WTC11 (cell line): Measurements from ENCODE around the gene BMPER. TPM values are rescaled to one million over a fixed set of nuclear protein-coding genes. Genes with fewer than 3 reads are reported as not detected.
A peak's percentile ranks its signal among the peaks of the same experiment; 100 is the strongest.

Experiments
- ATAC-seq: fragments of 200-7000 bp; cut with Tn5 transposase; 2 replicates; pipeline ENCODE4 v1.10.0; 2021; ENCODE audit warnings: mild to moderate bottlenecking, moderate library complexity
- CTCF ChIA-PET: fragments of 300-600 bp; sonication (Branson Sonifier 250); formaldehyde crosslinking; loops from one replicate; lab custom pipeline; 2021; ENCODE audit warnings: antibody characterized with exemption; lab: Charles Lee
- POLR2A ChIA-PET: fragments of 350-600 bp; sonication (Branson Sonifier 250); formaldehyde crosslinking; loops from one replicate; lab custom pipeline; 2021; ENCODE audit warnings: antibody characterized with exemption; lab: Charles Lee
- DNase-seq: peaks from one replicate; pipeline ENCODE4 v3.0.0; 2021; ENCODE audit warnings: low spot score
- H3K27ac Mint-ChIP-seq: 2 replicates; pipeline ENCODE4 v1.8.0; 2021; ENCODE audit warnings: mixed read lengths
- H3K27me3 Mint-ChIP-seq: 2 replicates; pipeline ENCODE4 v1.8.0; 2021; ENCODE audit warnings: low read depth, mild to moderate bottlenecking, moderate library complexity, mixed read lengths
- H3K36me3 Mint-ChIP-seq: 2 replicates; pipeline ENCODE4 v1.8.0; 2021; ENCODE audit warnings: mixed read lengths
- H3K4me1 Mint-ChIP-seq: 2 replicates; pipeline ENCODE4 v1.8.0; 2022; ENCODE audit warnings: mixed read lengths
- H3K4me3 Mint-ChIP-seq: 2 replicates; pipeline ENCODE4 v1.8.0; 2021; ENCODE audit warnings: mild to moderate bottlenecking, moderate library complexity, mixed read lengths
- H3K9me3 Mint-ChIP-seq: 2 replicates; pipeline ENCODE4 v1.8.0; 2021; ENCODE audit warnings: mixed read lengths
- ESRRA ChIP-seq: sonication (generic); formaldehyde crosslinking; IDR thresholded peaks from 2 replicates; pipeline ENCODE4 v1.8.1; 2022; ENCODE audit warnings: mild to moderate bottlenecking, missing genetic modification reagents, borderline replicate concordance
- FOXJ3 ChIP-seq: sonication (generic); formaldehyde crosslinking; IDR thresholded peaks from 2 replicates; pipeline ENCODE4 v1.9.0; 2021; ENCODE audit warnings: missing genetic modification reagents, mild to moderate bottlenecking, borderline replicate concordance
- GRHL2 ChIP-seq: fragments of 250-450 bp; sonication (Bioruptor Pico); IDR thresholded peaks from 2 replicates; pipeline ENCODE4 v1.8.0; 2022; ENCODE audit warnings: mild to moderate bottlenecking, moderate library complexity; ENCODE audit not compliant: insufficient replicate concordance, severe bottlenecking
- HMGA2 ChIP-seq: fragments of 250-450 bp; sonication (Bioruptor Pico); IDR thresholded peaks from 2 replicates; pipeline ENCODE4 v1.4.0; 2021; ENCODE audit warnings: mild to moderate bottlenecking, moderate library complexity
- IRF2 ChIP-seq: sonication (generic); formaldehyde crosslinking; IDR thresholded peaks from 2 replicates; pipeline ENCODE4 v1.8.0; 2022; ENCODE audit warnings: low read depth, missing genetic modification reagents, borderline replicate concordance
- RORB ChIP-seq: fragments of 250-450 bp; sonication (Bioruptor Pico); IDR thresholded peaks from 2 replicates; pipeline ENCODE4 v1.9.0; 2021; ENCODE audit warnings: mild to moderate bottlenecking
- SMAD4 ChIP-seq: sonication (generic); formaldehyde crosslinking; IDR thresholded peaks from 2 replicates; pipeline ENCODE4 v1.8.0; 2022; ENCODE audit warnings: mild to moderate bottlenecking, missing genetic modification reagents
- ZBTB21 ChIP-seq: sonication (generic); formaldehyde crosslinking; IDR thresholded peaks from 2 replicates; pipeline ENCODE4 v1.8.1; 2023; ENCODE audit warnings: mild to moderate bottlenecking, missing genetic modification reagents, borderline replicate concordance
- total RNA-seq: library from RNA; stranded (reverse); gene quantifications from 3 replicates; pipeline ENCODE4 v1.2.3, GENCODE V29; 2021
- TF ChIP-seq, protein P1 (sequence below): sonication (generic); formaldehyde crosslinking; IDR thresholded peaks from 2 replicates; pipeline ENCODE4 v1.8.1; 2022; ENCODE audit warnings: missing genetic modification reagents, borderline replicate concordance
- TF ChIP-seq, protein P2 (sequence below): sonication (generic); formaldehyde crosslinking; IDR thresholded peaks from 2 replicates; pipeline ENCODE4 v1.8.1; 2023; ENCODE audit warnings: mild to moderate bottlenecking, moderate library complexity, missing genetic modification reagents
- TF ChIP-seq, protein P3 (sequence below): sonication (generic); formaldehyde crosslinking; IDR thresholded peaks from 2 replicates; pipeline ENCODE4 v1.8.1; 2023; ENCODE audit warnings: mild to moderate bottlenecking, missing genetic modification reagents, moderate library complexity
- TF ChIP-seq, protein P4 (sequence below): sonication (generic); formaldehyde crosslinking; IDR thresholded peaks from 2 replicates; pipeline ENCODE4 v1.8.1; 2023; ENCODE audit warnings: mild to moderate bottlenecking, missing genetic modification reagents, moderate library complexity
- TF ChIP-seq, protein P5 (sequence below): sonication (generic); formaldehyde crosslinking; IDR thresholded peaks from 2 replicates; pipeline ENCODE4 v1.8.0; 2022; ENCODE audit warnings: mild to moderate bottlenecking, missing genetic modification reagents
- TF ChIP-seq, protein P6 (sequence below): sonication (generic); formaldehyde crosslinking; IDR thresholded peaks from 2 replicates; pipeline ENCODE4 v1.8.1; 2023; ENCODE audit warnings: mild to moderate bottlenecking, missing genetic modification reagents
- TF ChIP-seq, protein P7 (sequence below): sonication (generic); formaldehyde crosslinking; IDR thresholded peaks from 2 replicates; pipeline ENCODE4 v1.8.0; 2022; ENCODE audit warnings: missing genetic modification reagents
- TF ChIP-seq, protein P8 (sequence below): fragments of 250-450 bp; sonication (Bioruptor Pico); IDR thresholded peaks from 2 replicates; pipeline ENCODE4 v1.9.0; 2021; ENCODE audit warnings: mild to moderate bottlenecking

The BMPER gene
- total RNA-seq, 1 experiment from 2014 or later: 1.9 TPM

DNA sequence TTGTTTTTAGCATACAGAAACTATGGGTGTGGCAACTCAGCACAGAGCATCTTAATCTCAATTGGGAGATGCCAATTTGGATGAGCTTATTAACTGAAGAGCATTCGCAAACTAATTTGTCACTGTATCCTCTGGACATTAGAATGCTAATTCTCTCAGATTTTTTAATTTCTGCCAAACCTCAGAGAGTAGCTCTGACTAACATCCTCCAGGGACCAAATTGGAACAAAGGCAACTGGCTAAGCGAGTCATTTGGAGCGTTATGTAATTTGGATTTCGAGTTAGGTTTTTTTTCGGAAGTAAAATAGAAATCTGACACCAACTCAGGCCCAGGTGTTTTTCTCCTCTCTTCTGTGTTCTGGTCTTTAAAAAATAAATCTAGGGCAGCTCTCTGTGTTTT is 201.9 kb downstream of the BMPER start:
- TF ChIP-seq ZBTB21 (CRISPR knock-in tag): no peak
- no peak for TF ChIP-seq IRF2 (CRISPR knock-in tag)
- TF ChIP-seq, protein P1, sequence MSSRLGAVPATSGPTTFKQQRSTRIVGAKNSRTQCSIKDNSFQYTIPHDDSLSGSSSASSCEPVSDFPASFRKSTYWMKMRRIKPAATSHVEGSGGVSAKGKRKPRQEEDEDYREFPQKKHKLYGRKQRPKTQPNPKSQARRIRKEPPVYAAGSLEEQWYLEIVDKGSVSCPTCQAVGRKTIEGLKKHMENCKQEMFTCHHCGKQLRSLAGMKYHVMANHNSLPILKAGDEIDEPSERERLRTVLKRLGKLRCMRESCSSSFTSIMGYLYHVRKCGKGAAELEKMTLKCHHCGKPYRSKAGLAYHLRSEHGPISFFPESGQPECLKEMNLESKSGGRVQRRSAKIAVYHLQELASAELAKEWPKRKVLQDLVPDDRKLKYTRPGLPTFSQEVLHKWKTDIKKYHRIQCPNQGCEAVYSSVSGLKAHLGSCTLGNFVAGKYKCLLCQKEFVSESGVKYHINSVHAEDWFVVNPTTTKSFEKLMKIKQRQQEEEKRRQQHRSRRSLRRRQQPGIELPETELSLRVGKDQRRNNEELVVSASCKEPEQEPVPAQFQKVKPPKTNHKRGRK (CRISPR knock-in tag): no peak
- TF ChIP-seq, protein P2, sequence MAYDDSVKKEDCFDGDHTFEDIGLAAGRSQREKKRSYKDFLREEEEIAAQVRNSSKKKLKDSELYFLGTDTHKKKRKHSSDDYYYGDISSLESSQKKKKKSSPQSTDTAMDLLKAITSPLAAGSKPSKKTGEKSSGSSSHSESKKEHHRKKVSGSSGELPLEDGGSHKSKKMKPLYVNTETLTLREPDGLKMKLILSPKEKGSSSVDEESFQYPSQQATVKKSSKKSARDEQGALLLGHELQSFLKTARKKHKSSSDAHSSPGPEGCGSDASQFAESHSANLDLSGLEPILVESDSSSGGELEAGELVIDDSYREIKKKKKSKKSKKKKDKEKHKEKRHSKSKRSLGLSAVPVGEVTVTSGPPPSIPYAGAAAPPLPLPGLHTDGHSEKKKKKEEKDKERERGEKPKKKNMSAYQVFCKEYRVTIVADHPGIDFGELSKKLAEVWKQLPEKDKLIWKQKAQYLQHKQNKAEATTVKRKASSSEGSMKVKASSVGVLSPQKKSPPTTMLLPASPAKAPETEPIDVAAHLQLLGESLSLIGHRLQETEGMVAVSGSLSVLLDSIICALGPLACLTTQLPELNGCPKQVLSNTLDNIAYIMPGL (CRISPR knock-in tag): no peak
- TF ChIP-seq, protein P3, sequence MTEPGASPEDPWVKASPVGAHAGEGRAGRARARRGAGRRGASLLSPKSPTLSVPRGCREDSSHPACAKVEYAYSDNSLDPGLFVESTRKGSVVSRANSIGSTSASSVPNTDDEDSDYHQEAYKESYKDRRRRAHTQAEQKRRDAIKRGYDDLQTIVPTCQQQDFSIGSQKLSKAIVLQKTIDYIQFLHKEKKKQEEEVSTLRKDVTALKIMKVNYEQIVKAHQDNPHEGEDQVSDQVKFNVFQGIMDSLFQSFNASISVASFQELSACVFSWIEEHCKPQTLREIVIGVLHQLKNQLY (CRISPR knock-in tag): no peak
- no peaks in the 10 kb centered on the region for H3K27me3 Mint-ChIP-seq
- no peaks in the 10 kb centered on the region for H3K36me3 Mint-ChIP-seq
- peaks cover 12% of the 10 kb centered on the region for H3K9me3 Mint-ChIP-seq
- no peak overlapping the region for H3K4me3 Mint-ChIP-seq
- peak overlapping the region; percentile 62; the same call in 1 of the 2 replicates for H3K27ac Mint-ChIP-seq
- ChIA-PET POLR2A (no interaction called here), CTCF (no interaction called here)
- DNase-seq (no peak), ATAC-seq (no peak)
- peaks cover 42% of the 10 kb centered on the region for H3K4me1 Mint-ChIP-seq

DNA sequence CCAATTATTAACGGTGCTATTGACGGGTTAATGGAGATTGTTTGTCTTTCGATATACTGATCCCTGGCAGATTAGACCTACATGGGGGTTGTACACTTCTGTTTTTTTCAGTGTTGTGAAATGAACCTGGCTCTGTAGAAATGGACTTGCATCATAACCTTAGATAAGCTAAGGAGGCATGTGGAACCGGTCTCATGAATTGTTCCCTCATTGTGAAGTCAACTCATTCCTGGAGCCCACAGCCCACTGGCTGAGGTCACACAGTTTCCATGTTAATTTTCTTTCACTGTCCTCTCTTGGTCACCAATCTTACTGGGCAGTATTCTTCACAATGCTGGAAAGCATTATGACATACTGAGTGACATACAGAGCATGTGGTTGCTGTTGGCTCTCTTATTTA is 202.8 kb downstream of the BMPER start:
- TF ChIP-seq SMAD4 (CRISPR knock-in tag) (no peak), ESRRA (CRISPR knock-in tag) (no peak), FOXJ3 (CRISPR knock-in tag) (no peak), RORB (no peak), GRHL2 (CRISPR knock-in tag) (no peak), HMGA2 (CRISPR knock-in tag) (no peak)
- TF ChIP-seq, protein P4, sequence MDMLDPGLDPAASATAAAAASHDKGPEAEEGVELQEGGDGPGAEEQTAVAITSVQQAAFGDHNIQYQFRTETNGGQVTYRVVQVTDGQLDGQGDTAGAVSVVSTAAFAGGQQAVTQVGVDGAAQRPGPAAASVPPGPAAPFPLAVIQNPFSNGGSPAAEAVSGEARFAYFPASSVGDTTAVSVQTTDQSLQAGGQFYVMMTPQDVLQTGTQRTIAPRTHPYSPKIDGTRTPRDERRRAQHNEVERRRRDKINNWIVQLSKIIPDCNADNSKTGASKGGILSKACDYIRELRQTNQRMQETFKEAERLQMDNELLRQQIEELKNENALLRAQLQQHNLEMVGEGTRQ (CRISPR knock-in tag): no peak
- TF ChIP-seq, protein P5, sequence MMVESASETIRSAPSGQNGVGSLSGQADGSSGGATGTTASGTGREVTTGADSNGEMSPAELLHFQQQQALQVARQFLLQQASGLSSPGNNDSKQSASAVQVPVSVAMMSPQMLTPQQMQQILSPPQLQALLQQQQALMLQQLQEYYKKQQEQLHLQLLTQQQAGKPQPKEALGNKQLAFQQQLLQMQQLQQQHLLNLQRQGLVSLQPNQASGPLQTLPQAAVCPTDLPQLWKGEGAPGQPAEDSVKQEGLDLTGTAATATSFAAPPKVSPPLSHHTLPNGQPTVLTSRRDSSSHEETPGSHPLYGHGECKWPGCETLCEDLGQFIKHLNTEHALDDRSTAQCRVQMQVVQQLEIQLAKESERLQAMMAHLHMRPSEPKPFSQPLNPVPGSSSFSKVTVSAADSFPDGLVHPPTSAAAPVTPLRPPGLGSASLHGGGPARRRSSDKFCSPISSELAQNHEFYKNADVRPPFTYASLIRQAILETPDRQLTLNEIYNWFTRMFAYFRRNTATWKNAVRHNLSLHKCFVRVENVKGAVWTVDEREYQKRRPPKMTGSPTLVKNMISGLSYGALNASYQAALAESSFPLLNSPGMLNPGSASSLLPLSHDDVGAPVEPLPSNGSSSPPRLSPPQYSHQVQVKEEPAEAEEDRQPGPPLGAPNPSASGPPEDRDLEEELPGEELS (CRISPR knock-in tag): no peak
- TF ChIP-seq, protein P6, sequence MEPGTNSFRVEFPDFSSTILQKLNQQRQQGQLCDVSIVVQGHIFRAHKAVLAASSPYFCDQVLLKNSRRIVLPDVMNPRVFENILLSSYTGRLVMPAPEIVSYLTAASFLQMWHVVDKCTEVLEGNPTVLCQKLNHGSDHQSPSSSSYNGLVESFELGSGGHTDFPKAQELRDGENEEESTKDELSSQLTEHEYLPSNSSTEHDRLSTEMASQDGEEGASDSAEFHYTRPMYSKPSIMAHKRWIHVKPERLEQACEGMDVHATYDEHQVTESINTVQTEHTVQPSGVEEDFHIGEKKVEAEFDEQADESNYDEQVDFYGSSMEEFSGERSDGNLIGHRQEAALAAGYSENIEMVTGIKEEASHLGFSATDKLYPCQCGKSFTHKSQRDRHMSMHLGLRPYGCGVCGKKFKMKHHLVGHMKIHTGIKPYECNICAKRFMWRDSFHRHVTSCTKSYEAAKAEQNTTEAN (CRISPR knock-in tag): no peak
- TF ChIP-seq, protein P7, sequence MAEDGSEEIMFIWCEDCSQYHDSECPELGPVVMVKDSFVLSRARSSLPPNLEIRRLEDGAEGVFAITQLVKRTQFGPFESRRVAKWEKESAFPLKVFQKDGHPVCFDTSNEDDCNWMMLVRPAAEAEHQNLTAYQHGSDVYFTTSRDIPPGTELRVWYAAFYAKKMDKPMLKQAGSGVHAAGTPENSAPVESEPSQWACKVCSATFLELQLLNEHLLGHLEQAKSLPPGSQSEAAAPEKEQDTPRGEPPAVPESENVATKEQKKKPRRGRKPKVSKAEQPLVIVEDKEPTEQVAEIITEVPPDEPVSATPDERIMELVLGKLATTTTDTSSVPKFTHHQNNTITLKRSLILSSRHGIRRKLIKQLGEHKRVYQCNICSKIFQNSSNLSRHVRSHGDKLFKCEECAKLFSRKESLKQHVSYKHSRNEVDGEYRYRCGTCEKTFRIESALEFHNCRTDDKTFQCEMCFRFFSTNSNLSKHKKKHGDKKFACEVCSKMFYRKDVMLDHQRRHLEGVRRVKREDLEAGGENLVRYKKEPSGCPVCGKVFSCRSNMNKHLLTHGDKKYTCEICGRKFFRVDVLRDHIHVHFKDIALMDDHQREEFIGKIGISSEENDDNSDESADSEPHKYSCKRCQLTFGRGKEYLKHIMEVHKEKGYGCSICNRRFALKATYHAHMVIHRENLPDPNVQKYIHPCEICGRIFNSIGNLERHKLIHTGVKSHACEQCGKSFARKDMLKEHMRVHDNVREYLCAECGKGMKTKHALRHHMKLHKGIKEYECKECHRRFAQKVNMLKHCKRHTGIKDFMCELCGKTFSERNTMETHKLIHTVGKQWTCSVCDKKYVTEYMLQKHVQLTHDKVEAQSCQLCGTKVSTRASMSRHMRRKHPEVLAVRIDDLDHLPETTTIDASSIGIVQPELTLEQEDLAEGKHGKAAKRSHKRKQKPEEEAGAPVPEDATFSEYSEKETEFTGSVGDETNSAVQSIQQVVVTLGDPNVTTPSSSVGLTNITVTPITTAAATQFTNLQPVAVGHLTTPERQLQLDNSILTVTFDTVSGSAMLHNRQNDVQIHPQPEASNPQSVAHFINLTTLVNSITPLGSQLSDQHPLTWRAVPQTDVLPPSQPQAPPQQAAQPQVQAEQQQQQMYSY (CRISPR knock-in tag): no peak
- TF ChIP-seq, protein P8, sequence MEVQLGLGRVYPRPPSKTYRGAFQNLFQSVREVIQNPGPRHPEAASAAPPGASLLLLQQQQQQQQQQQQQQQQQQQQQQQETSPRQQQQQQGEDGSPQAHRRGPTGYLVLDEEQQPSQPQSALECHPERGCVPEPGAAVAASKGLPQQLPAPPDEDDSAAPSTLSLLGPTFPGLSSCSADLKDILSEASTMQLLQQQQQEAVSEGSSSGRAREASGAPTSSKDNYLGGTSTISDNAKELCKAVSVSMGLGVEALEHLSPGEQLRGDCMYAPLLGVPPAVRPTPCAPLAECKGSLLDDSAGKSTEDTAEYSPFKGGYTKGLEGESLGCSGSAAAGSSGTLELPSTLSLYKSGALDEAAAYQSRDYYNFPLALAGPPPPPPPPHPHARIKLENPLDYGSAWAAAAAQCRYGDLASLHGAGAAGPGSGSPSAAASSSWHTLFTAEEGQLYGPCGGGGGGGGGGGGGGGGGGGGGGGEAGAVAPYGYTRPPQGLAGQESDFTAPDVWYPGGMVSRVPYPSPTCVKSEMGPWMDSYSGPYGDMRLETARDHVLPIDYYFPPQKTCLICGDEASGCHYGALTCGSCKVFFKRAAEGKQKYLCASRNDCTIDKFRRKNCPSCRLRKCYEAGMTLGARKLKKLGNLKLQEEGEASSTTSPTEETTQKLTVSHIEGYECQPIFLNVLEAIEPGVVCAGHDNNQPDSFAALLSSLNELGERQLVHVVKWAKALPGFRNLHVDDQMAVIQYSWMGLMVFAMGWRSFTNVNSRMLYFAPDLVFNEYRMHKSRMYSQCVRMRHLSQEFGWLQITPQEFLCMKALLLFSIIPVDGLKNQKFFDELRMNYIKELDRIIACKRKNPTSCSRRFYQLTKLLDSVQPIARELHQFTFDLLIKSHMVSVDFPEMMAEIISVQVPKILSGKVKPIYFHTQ (CRISPR knock-in tag): no peak
- ChIA-PET POLR2A (no interaction called here), CTCF (no interaction called here)
- ATAC-seq (no peak), DNase-seq (no peak)
- Mint-ChIP-seq H3K27me3 (no peaks in the 10 kb centered on the region), H3K36me3 (no peaks in the 10 kb centered on the region), H3K9me3 (peaks cover 12% of the 10 kb centered on the region), H3K4me3 (no peak overlapping the region), H3K4me1 (peaks cover 35% of the 10 kb centered on the region), H3K27ac (no peak overlapping the region)
